ENCODE measurements around the gene EPM2A.

DNA sequence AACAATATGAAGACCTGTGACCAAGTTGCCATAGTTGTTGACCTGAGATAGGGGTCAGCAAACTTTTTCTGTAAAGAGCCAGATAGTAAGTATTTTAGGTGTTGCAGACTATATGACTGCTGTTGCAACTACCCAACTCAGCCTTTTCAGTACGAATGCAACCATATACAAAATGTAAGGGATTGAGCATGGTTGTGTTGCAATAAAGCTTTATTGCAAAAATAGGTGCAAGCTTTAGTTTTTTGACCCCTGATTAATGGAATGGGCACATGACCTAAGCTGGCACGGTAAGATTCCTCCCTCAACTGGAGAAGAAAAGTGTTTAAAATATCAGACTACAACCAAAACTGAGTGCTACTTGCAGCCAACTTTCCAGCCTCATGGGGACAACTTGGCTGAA, 17.3 kb upstream of the EPM2A start:
- TF ChIP-seq POLR2A (IDR thresholded peaks at IDR 0.05; ENCODE audit: low read depth, low read length) (no peak), POU2F2 (IDR thresholded peaks at IDR 0.05; ENCODE audit: low read depth, low read length) (no peak), POLR2AphosphoS5 (IDR thresholded peaks at IDR 0.05; ENCODE audit: low read depth, low read length) (no peak), TAF1 (IDR thresholded peaks at IDR 0.05; ENCODE audit: low read depth, low read length) (no peak), PAX5 (IDR thresholded peaks at IDR 0.05; ENCODE audit: insufficient read depth, low read length, severe bottlenecking) (no peak)

All from GM12891 (cell line).